ENCODE results near the gene WWTR1. TPM values are rescaled to one million over a fixed set of nuclear protein-coding genes. Genes with fewer than 3 reads are reported as not detected.

WWTR1 gene
- total and polyA plus RNA-seq, 2 donors (not counting 3 experiments of a cell fraction or from before 2014, with no cell fraction given) = 210 to 341 TPM

DNA sequence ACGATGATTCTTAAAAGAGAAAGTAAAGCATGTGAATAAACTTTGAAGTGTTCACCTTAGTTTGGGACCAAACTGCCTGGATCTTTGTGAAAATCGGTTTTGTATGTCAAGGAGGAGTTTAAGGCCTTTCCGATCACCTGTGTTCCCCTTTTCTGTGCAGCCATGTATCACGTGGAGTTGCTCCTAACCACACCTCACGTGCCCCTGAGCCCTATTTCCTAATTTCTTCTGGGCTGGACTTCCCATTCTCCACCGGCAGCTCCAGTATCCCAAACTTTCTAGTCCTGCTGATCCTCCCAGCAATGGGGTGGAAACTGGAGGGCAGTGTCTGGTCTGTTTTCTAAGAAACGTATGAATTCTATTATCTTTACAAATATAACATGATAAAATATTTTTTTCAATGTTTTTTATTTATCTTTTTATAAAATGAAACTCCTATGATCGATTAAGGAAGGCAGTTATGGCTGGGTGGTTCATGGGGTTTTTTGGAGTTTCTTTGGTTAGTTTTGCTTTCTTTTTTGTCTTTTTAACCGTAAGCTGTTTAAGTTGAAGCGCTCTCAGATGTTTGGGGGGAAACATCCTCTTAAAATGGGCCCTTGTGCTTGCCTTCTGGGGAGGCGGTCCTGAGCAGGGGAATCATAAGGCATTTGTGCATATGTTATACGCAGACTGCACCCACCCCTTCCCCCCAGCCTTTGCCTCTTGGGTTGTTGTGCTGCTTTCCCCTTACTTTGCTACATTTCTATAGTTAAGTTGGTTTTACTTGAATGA is 43.6 kb upstream of the WWTR1 start:
- no TSS peak for BruUV-seq (replicated peaks)
- no peak for FAIRE-seq

More for the DNA sequence above, 43.6 kb upstream of the WWTR1 start:
- no peak overlapping the region for H3K4me3 ChIP-seq (replicated peaks in 1 of 3; ENCODE audit: insufficient read depth in 1 of 3, low read depth in 1 of 3, low read length in 3 of 3)
- H3K79me2 ChIP-seq (ENCODE audit: control insufficient read depth, insufficient read depth, low read length) = no peaks in the 10 kb centered on the region
- H4K20me1 ChIP-seq (replicated peaks; ENCODE audit: control insufficient read depth, extremely low read depth, insufficient read depth, low read length) = no peaks in the 10 kb centered on the region
- no peak overlapping the region for H3K27ac ChIP-seq (ENCODE audit: insufficient read depth, low read depth, low read length)
- dilution Hi-C loops (cut with MboI; ENCODE audit: extremely low pct_ligation_motif_present, low sequenced_read_pairs) = no loop called here
- no peak overlapping the region for H3K4me2 ChIP-seq (ENCODE audit: insufficient read depth, low read length)
- H3K9me3 ChIP-seq (replicated peaks; ENCODE audit: control insufficient read depth, insufficient read depth, low read length) = no peaks in the 10 kb centered on the region
- ChIA-PET CTCF (interaction anchor here (0.7 to 2.0 kb wide), 2 partner anchors 16 to 30 kb away, joined by 5 read pairs; no protein-coding TSS in a partner anchor), POLR2A (no interaction called here)
- H3K9me1 ChIP-seq (replicated peaks; ENCODE audit: control insufficient read depth, extremely low read depth, insufficient read depth, low read length) = no peaks in the 10 kb centered on the region
- H2AFZ ChIP-seq (ENCODE audit: low read depth, low read length) = peak overlapping the region; percentile 24
- no peaks in the 10 kb centered on the region for H3K36me3 ChIP-seq (ENCODE audit: control insufficient read depth in 2 of 2, extremely low read depth in 1 of 2, insufficient read depth in 2 of 2, low read length in 2 of 2)
- no peak for DNase-seq (ENCODE audit: low read depth, low spot score)
- H3K4me1 ChIP-seq (ENCODE audit: control insufficient read depth, extremely low read depth, insufficient read depth, low read length) = no peaks in the 10 kb centered on the region
- TF ChIP-seq POLR2A (IDR thresholded peaks at IDR 0.05; ENCODE audit: low read depth, low read length) (no peak), JUN (IDR thresholded peaks at IDR 0.05; ENCODE audit: borderline replicate concordance, insufficient read depth, insufficient read length, low read depth) (no peak), POLR2AphosphoS5 (IDR thresholded peaks at IDR 0.05; ENCODE audit: insufficient read depth, low read depth, low read length) (no peak), MYC (IDR thresholded peaks at IDR 0.05; ENCODE audit: low read depth, low read length) (no peak), FOS (IDR thresholded peaks at IDR 0.05; ENCODE audit: borderline replicate concordance, insufficient read depth, low read length) (no peak), GATA2 (IDR thresholded peaks at IDR 0.05; ENCODE audit: insufficient read depth, insufficient read length, low read depth, low read length) (no peak), EZH2 (IDR thresholded peaks at IDR 0.05; ENCODE audit: borderline replicate concordance, low read depth, low read length, severe bottlenecking) (no peak)
- TF ChIP-seq, protein P1, sequence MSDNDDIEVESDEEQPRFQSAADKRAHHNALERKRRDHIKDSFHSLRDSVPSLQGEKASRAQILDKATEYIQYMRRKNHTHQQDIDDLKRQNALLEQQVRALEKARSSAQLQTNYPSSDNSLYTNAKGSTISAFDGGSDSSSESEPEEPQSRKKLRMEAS (IDR thresholded peaks at IDR 0.05; ENCODE audit: insufficient read depth, insufficient read length) = no peak
- TF ChIP-seq, protein P2, sequence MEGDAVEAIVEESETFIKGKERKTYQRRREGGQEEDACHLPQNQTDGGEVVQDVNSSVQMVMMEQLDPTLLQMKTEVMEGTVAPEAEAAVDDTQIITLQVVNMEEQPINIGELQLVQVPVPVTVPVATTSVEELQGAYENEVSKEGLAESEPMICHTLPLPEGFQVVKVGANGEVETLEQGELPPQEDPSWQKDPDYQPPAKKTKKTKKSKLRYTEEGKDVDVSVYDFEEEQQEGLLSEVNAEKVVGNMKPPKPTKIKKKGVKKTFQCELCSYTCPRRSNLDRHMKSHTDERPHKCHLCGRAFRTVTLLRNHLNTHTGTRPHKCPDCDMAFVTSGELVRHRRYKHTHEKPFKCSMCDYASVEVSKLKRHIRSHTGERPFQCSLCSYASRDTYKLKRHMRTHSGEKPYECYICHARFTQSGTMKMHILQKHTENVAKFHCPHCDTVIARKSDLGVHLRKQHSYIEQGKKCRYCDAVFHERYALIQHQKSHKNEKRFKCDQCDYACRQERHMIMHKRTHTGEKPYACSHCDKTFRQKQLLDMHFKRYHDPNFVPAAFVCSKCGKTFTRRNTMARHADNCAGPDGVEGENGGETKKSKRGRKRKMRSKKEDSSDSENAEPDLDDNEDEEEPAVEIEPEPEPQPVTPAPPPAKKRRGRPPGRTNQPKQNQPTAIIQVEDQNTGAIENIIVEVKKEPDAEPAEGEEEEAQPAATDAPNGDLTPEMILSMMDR (IDR thresholded peaks at IDR 0.05; ENCODE audit: extremely low read depth in 1 of 2, insufficient read depth in 1 of 2, low read depth in 1 of 2, low read length in 2 of 2) = no peak
- intact Hi-C loops (cut with micrococcal nuclease) = no loop called here
- no peak overlapping the region for H3K9ac ChIP-seq (replicated peaks; ENCODE audit: extremely low read depth, insufficient read depth, low read length)
- no peaks in the 10 kb centered on the region for H3K27me3 ChIP-seq (ENCODE audit: control insufficient read depth in 2 of 2, insufficient read depth in 2 of 2, low read length in 2 of 2)
